Amygdala (tissue), 56 donors: ENCODE data around the gene CDC25B.
A peak's percentile ranks its signal among the peaks of the same experiment; 100 is the strongest.

Experiments
- DNase-seq, 56 donors: peaks; one replicate each; lab custom pipeline; 2025; lab: John Stamatoyannopoulos, UW

The CDC25B gene

GRCh38 chr20:3795511-3796468, at the start of gene CDC25B:
TSS of gene CDC25B (plus strand) at chr20:3796310. CDS start at chr20:3796532, 222 bp downstream.
- DNase-seq = peak in 55 of 56 donors; percentile 66 to 97 (median 91)

- no peak for DNase-seq
Measured at GRCh38 chr20:3747471-3747870, 48.6 kb upstream of the CDC25B start.

- DNase-seq = no peak
Measured at GRCh38 chr20:3748073-3748472, 48.0 kb upstream of the CDC25B start.

- DNase-seq = no peak
Measured at GRCh38 chr20:3749087-3749688, 46.9 kb upstream of the CDC25B start.

- peak in 7 of 56 donors; percentile 8 to 44 (median 16) for DNase-seq
Measured at GRCh38 chr20:3749689-3750531, 46.2 kb upstream of the CDC25B start.

- no peak for DNase-seq
Measured at GRCh38 chr20:3751305-3751674, 44.8 kb upstream of the CDC25B start.

- peak in 10 of 56 donors; percentile 12 to 43 (median 32) for DNase-seq
Measured at GRCh38 chr20:3751675-3752385, 44.3 kb upstream of the CDC25B start.

GRCh38 chr20:3752386-3752759, 43.7 kb upstream of the CDC25B start:
- DNase-seq = no peak

- peak in 27 of 56 donors; percentile 6 to 71 (median 22) for DNase-seq
Measured at GRCh38 chr20:3753098-3753497, 43.0 kb upstream of the CDC25B start.

- no peak for DNase-seq
Measured at GRCh38 chr20:3753501-3754275, 42.4 kb upstream of the CDC25B start.

GRCh38 chr20:3754276-3754630, 41.9 kb upstream of the CDC25B start:
- DNase-seq = no peak

- no peak for DNase-seq
Measured at GRCh38 chr20:3755269-3755668, 40.8 kb upstream of the CDC25B start.

- DNase-seq = peak in 4 of 56 donors; percentile 16 to 39 (median 26)
Measured at GRCh38 chr20:3755814-3756480, 40.2 kb upstream of the CDC25B start.

GRCh38 chr20:3757268-3757667, 38.8 kb upstream of the CDC25B start:
- DNase-seq = no peak

- DNase-seq = no peak
Measured at GRCh38 chr20:3758566-3758965, 37.5 kb upstream of the CDC25B start.

GRCh38 chr20:3759316-3759823, 36.7 kb upstream of the CDC25B start:
- DNase-seq = no peak

GRCh38 chr20:3759884-3760283, 36.2 kb upstream of the CDC25B start:
- DNase-seq = no peak

GRCh38 chr20:3760655-3761348, 35.3 kb upstream of the CDC25B start:
- DNase-seq = no peak
